GM21825 (cell line): ENCODE data around the gene CACNA1H.
"Not testable (repeated sequence)": the region's sequence is repeated elsewhere in the genome, so short reads cannot be mapped to it uniquely, and the experiment has no call there.

Experiments
- ATAC-seq: cut with Tn5 transposase; IDR thresholded peaks from one replicate; pipeline ENCODE4 v1.9.1; 2021; ENCODE audit warnings: mild to moderate bottlenecking, moderate library complexity; ENCODE audit not compliant: unreplicated experiment

The CACNA1H gene

DNA sequence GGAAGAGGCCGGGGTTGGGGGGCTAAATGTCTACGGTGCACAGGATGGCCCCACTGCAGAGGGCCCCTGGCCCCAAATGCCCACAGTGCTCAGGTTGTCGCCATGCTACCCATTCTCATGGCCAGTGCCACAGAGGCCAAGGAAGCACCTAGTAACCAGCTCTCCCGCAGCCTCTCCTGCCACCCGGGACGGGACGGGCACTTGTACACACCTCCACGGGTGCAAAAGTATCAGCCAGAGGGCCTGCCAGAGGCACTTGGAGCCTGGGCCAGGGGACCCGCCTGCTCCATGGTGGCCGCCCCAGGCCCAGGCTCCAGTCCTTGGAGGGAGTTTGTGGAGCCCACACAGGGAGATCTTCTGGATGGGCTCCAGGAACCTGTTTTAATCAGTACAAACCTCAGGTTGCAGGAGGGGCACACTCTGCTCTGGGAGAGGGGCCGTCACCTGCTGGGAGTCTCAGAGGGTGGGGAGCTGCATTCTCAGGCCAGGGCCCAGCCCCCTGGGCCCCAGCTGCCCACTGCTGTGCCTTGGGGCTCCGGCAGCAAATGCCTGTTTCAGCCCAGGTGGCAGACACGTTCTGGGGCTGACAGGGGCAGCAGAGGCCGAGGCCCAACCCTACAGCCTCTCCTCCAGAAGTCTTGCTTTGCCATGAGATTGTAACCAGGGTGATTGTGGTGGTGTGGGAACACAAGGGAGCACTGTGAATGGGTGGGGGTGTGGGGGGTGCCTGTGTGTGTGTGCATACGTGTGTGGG lies 110.9 kb downstream of the CACNA1H start:
- ATAC-seq: no peak

DNA sequence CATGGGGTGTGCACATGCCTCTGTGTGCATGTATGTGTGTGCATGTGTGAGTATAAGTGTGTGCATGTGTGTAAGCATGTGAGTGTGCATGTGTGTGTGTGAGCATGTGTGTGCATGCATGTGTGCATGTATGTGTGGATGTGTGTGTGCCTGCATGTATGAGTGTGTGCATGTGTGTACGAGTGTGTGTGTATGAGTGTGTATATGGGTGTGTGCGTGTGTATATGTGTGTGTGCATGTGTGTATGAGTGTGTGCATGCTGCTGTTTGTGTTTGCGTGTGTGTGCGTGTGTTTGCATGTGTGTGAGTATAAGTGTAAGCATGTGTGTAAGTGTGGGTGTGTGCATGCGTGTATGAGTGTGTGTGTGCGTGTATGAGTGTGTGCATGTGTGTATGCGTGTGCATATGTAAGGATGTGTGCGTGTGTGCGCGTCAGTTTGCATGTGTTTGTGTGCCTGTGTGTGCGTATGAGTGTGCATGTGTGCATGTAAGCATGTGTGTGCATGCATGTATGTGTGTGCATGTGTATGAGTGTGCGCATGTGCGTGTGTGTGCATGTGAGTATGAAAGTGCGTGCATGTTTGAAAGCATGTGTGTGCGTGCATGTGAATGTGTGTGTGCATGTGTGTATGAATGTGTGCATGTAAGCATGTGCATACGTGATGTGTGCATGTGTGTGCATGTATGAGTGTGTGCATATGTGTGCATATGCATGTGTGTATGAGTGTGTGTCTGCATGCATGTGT lies 111.6 kb downstream of the CACNA1H start:
- ATAC-seq: no peak

DNA sequence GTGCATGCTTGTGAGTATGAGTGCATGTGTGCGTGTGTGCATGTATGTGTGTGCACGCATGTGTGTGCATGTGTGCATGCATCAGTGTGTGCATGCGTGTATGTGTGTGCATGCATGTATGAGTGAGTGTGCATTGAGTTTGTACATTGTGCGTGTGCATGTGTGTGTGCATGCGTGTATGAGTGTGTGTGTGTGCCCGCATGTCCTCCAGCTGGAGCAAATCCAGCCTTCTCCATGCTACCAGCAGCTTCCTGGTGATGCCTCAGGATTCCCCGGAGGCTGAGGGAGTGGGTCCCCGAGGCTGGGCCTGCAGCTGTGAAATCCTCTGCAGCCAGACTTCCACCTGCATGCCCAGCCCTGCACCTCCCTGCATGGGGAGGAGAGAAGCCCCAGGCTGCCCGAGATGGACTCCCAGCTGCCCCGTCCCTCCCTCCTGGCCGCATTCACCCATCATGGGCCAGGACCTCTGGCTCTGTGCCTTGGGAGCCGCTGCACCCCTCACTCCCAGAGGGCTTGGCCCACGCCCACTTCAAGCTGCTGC lies 112.3 kb downstream of the CACNA1H start:
- ATAC-seq: no peak

DNA sequence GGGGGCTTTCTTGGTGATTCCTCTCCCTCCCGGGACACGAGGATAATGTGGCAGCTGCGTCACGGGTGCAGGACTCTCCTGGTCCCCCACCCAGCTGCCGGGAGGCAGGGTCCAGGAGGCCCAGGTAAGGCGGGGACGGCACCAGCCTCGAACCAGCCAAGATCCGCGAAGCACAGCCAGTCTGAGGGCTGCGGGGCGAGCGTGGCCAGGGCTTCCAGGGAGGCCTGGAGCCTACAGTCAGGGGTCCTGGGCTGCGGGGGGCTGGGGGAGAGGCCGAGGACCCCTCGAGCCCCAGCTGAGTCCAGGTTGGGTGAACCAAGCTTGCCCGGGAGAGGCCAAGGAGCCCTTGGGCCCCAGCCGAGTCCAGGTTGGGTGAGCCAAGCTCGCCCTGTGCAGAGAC lies 112.9 kb downstream of the CACNA1H start:
- no peak for ATAC-seq

GRCh38 chr16:1269418-1269817 lies 116.5 kb downstream of the CACNA1H start:
- not testable (repeated sequence) for ATAC-seq

DNA sequence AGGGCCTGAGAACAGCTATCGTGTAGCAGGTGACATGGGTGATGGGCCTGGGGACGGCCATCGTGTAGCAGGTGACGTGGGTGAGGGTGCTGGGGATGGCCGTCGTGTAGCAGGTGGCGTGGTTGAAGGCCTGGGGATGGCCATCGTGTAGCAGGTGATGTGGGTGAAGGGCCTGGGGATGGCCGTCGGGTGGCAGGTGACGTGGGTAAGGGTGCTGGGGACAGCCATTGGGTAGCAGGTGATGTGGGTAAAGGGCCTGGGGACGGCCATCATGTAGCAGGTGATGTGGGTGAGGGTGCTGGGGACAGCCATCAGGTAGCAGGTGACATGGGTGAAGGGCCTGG lies 118.4 kb downstream of the CACNA1H start:
- no peak for ATAC-seq
